Endodermal cell (in vitro differentiated cells): ENCODE results near the gene CRYGS. TPM values are rescaled to one million over a fixed set of nuclear protein-coding genes. Genes with fewer than 3 reads are reported as not detected.
"Not testable (repeated sequence)": the region's sequence is repeated elsewhere in the genome, so short reads cannot be mapped to it uniquely, and the experiment has no call there.

ENCODE experiments used
- DNase-seq: peaks from one replicate; pipeline ENCODE4 v3.0.0-alpha.2; 2017
- H3K27ac ChIP-seq: 2 replicates; pipeline ENCODE4 v1.5.1; 2013; ENCODE audit warnings: mild to moderate bottlenecking, low read depth, low read length, moderate library complexity
- H3K27me3 ChIP-seq: 2 replicates; pipeline ENCODE4 v1.6.1; 2013; ENCODE audit warnings: mild to moderate bottlenecking, low read length, moderate library complexity; ENCODE audit not compliant: insufficient read depth, control insufficient read depth, poor library complexity, severe bottlenecking
- H3K36me3 ChIP-seq: 2 replicates; pipeline ENCODE4 v1.7.0; 2013; ENCODE audit warnings: mild to moderate bottlenecking, low read length, moderate library complexity; ENCODE audit not compliant: control insufficient read depth, insufficient read depth
- H3K4me1 ChIP-seq: one replicate; pipeline ENCODE4 v1.7.0; 2013; ENCODE audit warnings: low read length; ENCODE audit not compliant: control insufficient read depth, insufficient read depth
- H3K4me3 ChIP-seq: 2 replicates; pipeline ENCODE4 v1.5.1; 2013; ENCODE audit warnings: mild to moderate bottlenecking, low read length, moderate library complexity
- H3K9ac ChIP-seq: 2 replicates; pipeline ENCODE4 v1.6.1; 2013; ENCODE audit warnings: mild to moderate bottlenecking, low read length, moderate library complexity; ENCODE audit not compliant: poor library complexity, severe bottlenecking; ENCODE audit errors: extremely low read depth
- H3K9me3 ChIP-seq: 2 replicates; pipeline ENCODE4 v1.6.1; 2013; ENCODE audit warnings: mild to moderate bottlenecking, low read length, moderate library complexity; ENCODE audit not compliant: control insufficient read depth
- H3K27ac Mint-ChIP-seq: 2 replicates; pipeline ENCODE4 v1.8.0; 2020; ENCODE audit warnings: mixed read lengths
- H3K27me3 Mint-ChIP-seq: 2 replicates; pipeline ENCODE4 v1.8.0; 2021; ENCODE audit warnings: mild to moderate bottlenecking, mixed read lengths; ENCODE audit not compliant: insufficient read depth
- H3K36me3 Mint-ChIP-seq: 2 replicates; pipeline ENCODE4 v1.8.0; 2020; ENCODE audit warnings: low read depth, mixed read lengths
- H3K4me1 Mint-ChIP-seq: 2 replicates; pipeline ENCODE4 v1.8.0; 2020; ENCODE audit warnings: mixed read lengths
- H3K4me3 Mint-ChIP-seq: 2 replicates; pipeline ENCODE4 v1.8.0; 2020; ENCODE audit warnings: mild to moderate bottlenecking, moderate library complexity, mixed read lengths
- H3K9me3 Mint-ChIP-seq: 2 replicates; pipeline ENCODE4 v1.8.0; 2020; ENCODE audit warnings: mild to moderate bottlenecking, mixed read lengths
- CTCF ChIP-seq: fragments of 200-600 bp; sonication (generic); conservative IDR thresholded peaks from 2 replicates; pipeline ENCODE4 v1.5.0; 2021; ENCODE audit warnings: antibody characterized with exemption, mild to moderate bottlenecking
- WGBS, 2 experiments: methylation state at CpG; one replicate each; pipeline versions ENCODE4 v1.1.5 to v1.1.7; 2013; ENCODE audit warnings: missing lambda C conversion rate in 2 of 2, mixed read lengths in 1 of 2; ENCODE audit not compliant: insufficient coverage in 1 of 2, insufficient read length in 1 of 2; 5-methylcytosine and 5-hydroxymethylcytosine counted together
- total RNA-seq, 2 donors: library from RNA; stranded (reverse); fragmentation: NEBNext Ultra II Directional in 1 of 2; extraction: Animal tissue kit (Norgen Biotek cat#: 25700) in 1 of 2; gene quantifications; 2 replicates in 1 of 2; 3 replicates in 1 of 2; pipeline ENCODE4 v1.2.1, GENCODE V29; 2021

CRYGS gene
- total RNA-seq, 2 donors from 2014 or later, result 2.0 to 2.4 TPM

- WGBS, 2 experiments, result 83 to 100% methylated on average over 4 to 6 of the region's 6 CpGs
- H3K9ac ChIP-seq, result no peak overlapping the region
- H3K4me1 ChIP-seq, result peaks cover 24% of the 10 kb centered on the region
- no peaks in the 10 kb centered on the region for H3K27me3 ChIP-seq
- H3K4me3 Mint-ChIP-seq, result no peak overlapping the region
- peaks cover 12% of the 10 kb centered on the region for H3K9me3 Mint-ChIP-seq
- H3K36me3 ChIP-seq, result no peaks in the 10 kb centered on the region
- H3K27me3 Mint-ChIP-seq, result peaks cover 2% of the 10 kb centered on the region
- no peaks in the 10 kb centered on the region for H3K36me3 Mint-ChIP-seq
- H3K27ac ChIP-seq, result no peak overlapping the region
- no peak overlapping the region for H3K27ac Mint-ChIP-seq
- peaks cover 36% of the 10 kb centered on the region for H3K4me1 Mint-ChIP-seq
- no peak for TF ChIP-seq CTCF
- H3K9me3 ChIP-seq, result peaks cover 8% of the 10 kb centered on the region
- DNase-seq, result no peak
- H3K4me3 ChIP-seq, result no peak overlapping the region
These were observed 41.0 kb downstream of the CRYGS start for GRCh38 chr3:186502966-186503712.

- Mint-ChIP-seq H3K27me3 (peaks cover 2% of the 10 kb centered on the region), H3K36me3 (no peaks in the 10 kb centered on the region), H3K27ac (no peak overlapping the region), H3K9me3 (peaks cover 12% of the 10 kb centered on the region), H3K4me1 (peaks cover 36% of the 10 kb centered on the region), H3K4me3 (no peak overlapping the region)
- 73% methylated on average over 5 of the region's 5 CpGs; no CpG with 5 or more reads in 1 of the 2 experiments for WGBS, 2 experiments
- Histone ChIP-seq H3K9ac (no peak overlapping the region), H3K4me1 (peaks cover 24% of the 10 kb centered on the region), H3K9me3 (peaks cover 8% of the 10 kb centered on the region), H3K27ac (no peak overlapping the region), H3K4me3 (no peak overlapping the region), H3K27me3 (no peaks in the 10 kb centered on the region), H3K36me3 (no peaks in the 10 kb centered on the region)
- TF ChIP-seq CTCF, result no peak
- peak; percentile 59 for DNase-seq
These were observed 41.8 kb downstream of the CRYGS start for GRCh38 chr3:186502138-186502948.

- H3K27me3 ChIP-seq, H3K27ac Mint-ChIP-seq: not testable (repeated sequence)
These were observed 44.2 kb downstream of the CRYGS start for GRCh38 chr3:186499949-186500348.

GRCh38 chr3:186498022-186498421 is 46.2 kb downstream of the CRYGS start:
- not testable (repeated sequence) for H3K9ac ChIP-seq, DNase-seq, H3K36me3 Mint-ChIP-seq, H3K27ac Mint-ChIP-seq, H3K9me3 ChIP-seq, H3K27me3 ChIP-seq, H3K27me3 Mint-ChIP-seq, H3K4me3 ChIP-seq, H3K27ac ChIP-seq, H3K36me3 ChIP-seq, H3K4me3 Mint-ChIP-seq
- peaks cover 15% of the 10 kb centered on the region for H3K4me1 ChIP-seq
- WGBS, 2 experiments, result 80 to 90% methylated on average over 2 of the region's 2 CpGs
- peaks cover 16% of the 10 kb centered on the region for H3K4me1 Mint-ChIP-seq
- H3K9me3 Mint-ChIP-seq, result peaks cover 12% of the 10 kb centered on the region

More at GRCh38 chr3:186499949-186500348, 44.2 kb downstream of the CRYGS start:
- not testable (repeated sequence) for H3K9ac ChIP-seq, H3K4me3 ChIP-seq, H3K36me3 Mint-ChIP-seq, H3K4me3 Mint-ChIP-seq, H3K27me3 Mint-ChIP-seq, H3K9me3 ChIP-seq, H3K27ac ChIP-seq, H3K36me3 ChIP-seq, DNase-seq
- Mint-ChIP-seq H3K9me3 (peaks cover 12% of the 10 kb centered on the region), H3K4me1 (peaks cover 32% of the 10 kb centered on the region)
- peaks cover 22% of the 10 kb centered on the region for H3K4me1 ChIP-seq
- WGBS, 2 experiments, result 93 to 95% methylated on average over 2 to 3 of the region's 3 CpGs
